Erythroblast (primary cell): ENCODE results near the gene NOS1AP.

Experiments
- GATA1 ChIP-seq: IDR thresholded peaks from 2 replicates; pipeline ENCODE4 v1.6.1; 2011; ENCODE audit warnings: low read depth, mild to moderate bottlenecking, control low read depth, low read length, moderate library complexity
- POLR2A ChIP-seq: IDR thresholded peaks from 2 replicates; pipeline ENCODE4 v1.6.1; 2011; ENCODE audit warnings: mild to moderate bottlenecking, low read length

GRCh38 chr1:162333991-162334390, 264.5 kb downstream of the NOS1AP start:
- no peak for TF ChIP-seq POLR2A
- no peak for TF ChIP-seq GATA1
